ENCODE measurements around the gene MAPK8.

MAPK8 gene

DNA sequence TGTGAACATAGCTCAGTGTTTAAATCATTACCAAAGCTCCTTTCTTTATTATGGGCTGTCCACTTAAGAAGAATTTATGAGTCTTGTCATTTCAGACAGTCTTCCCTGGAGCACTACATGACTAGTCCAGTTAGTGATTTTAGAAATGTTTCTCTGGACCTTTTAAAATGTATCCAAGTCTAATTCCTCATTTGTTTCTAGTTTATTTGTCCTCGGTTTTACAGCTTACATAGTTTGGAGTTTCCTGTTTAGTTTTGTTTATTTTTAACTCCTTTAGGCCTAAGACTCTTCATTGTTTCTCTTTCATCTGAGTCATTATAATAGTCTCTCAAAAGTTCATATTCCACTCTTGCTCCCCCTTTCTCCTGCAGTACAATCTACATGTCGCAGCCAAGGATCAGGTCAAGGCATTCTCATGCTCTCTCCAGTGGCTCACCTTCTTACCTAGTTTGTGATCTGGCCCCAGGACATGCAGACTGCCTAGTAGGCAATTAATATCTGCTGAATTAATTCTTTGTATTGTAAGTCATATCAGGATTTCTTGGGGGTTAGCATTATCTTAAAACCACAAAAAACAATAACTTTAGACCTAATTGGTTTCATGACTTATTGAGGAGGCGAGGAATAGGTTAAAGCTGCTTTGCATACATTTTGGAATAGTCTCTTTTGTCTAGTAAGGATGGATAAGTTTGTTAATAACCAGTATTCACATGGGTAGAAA lies 93.8 kb downstream of the MAPK8 start:
- H3K4me3 ChIP-seq (ENCODE audit: low read length), result no peak overlapping the region
- TF ChIP-seq, protein P1, sequence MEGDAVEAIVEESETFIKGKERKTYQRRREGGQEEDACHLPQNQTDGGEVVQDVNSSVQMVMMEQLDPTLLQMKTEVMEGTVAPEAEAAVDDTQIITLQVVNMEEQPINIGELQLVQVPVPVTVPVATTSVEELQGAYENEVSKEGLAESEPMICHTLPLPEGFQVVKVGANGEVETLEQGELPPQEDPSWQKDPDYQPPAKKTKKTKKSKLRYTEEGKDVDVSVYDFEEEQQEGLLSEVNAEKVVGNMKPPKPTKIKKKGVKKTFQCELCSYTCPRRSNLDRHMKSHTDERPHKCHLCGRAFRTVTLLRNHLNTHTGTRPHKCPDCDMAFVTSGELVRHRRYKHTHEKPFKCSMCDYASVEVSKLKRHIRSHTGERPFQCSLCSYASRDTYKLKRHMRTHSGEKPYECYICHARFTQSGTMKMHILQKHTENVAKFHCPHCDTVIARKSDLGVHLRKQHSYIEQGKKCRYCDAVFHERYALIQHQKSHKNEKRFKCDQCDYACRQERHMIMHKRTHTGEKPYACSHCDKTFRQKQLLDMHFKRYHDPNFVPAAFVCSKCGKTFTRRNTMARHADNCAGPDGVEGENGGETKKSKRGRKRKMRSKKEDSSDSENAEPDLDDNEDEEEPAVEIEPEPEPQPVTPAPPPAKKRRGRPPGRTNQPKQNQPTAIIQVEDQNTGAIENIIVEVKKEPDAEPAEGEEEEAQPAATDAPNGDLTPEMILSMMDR (conservative IDR thresholded peaks at IDR 0.05; ENCODE audit: low read depth, low read length), result no peak
- DNase-seq (ENCODE audit: low read depth), result no peak

- TF ChIP-seq, protein P1 (conservative IDR thresholded peaks at IDR 0.05; ENCODE audit: low read depth, low read length), result no peak
- no peak overlapping the region for H3K4me3 ChIP-seq (ENCODE audit: low read length)
- DNase-seq (ENCODE audit: low read depth), result no peak
Measured at GRCh38 chr10:48400850-48401220, 94.4 kb downstream of the MAPK8 start.

GRCh38 chr10:48404646-48405045 lies 98.2 kb downstream of the MAPK8 start:
- DNase-seq (ENCODE audit: low read depth), result no peak
- TF ChIP-seq, protein P1 (conservative IDR thresholded peaks at IDR 0.05; ENCODE audit: low read depth, low read length), result no peak
- no peak overlapping the region for H3K4me3 ChIP-seq (ENCODE audit: low read length)

- TF ChIP-seq, protein P1 (conservative IDR thresholded peaks at IDR 0.05; ENCODE audit: low read depth, low read length), result peak; percentile 31
- no peak overlapping the region for H3K4me3 ChIP-seq (ENCODE audit: low read length)
- peak; percentile 71 for DNase-seq (ENCODE audit: low read depth)
Measured at GRCh38 chr10:48406204-48406603, 99.7 kb downstream of the MAPK8 start.

- TF ChIP-seq, protein P1 (conservative IDR thresholded peaks at IDR 0.05; ENCODE audit: low read depth, low read length), result no peak
- no peak for DNase-seq (ENCODE audit: low read depth)
- H3K4me3 ChIP-seq (ENCODE audit: low read length), result no peak overlapping the region
Measured at GRCh38 chr10:48406658-48407057, 100.2 kb downstream of the MAPK8 start.

GRCh38 chr10:48410503-48410902 lies 104.0 kb downstream of the MAPK8 start:
- DNase-seq (ENCODE audit: low read depth), result no peak
- TF ChIP-seq, protein P1 (conservative IDR thresholded peaks at IDR 0.05; ENCODE audit: low read depth, low read length), result no peak
- no peak overlapping the region for H3K4me3 ChIP-seq (ENCODE audit: low read length)

- no peak overlapping the region for H3K4me3 ChIP-seq (ENCODE audit: low read length)
- TF ChIP-seq, protein P1 (conservative IDR thresholded peaks at IDR 0.05; ENCODE audit: low read depth, low read length), result no peak
Measured at GRCh38 chr10:48411510-48411909, 105.0 kb downstream of the MAPK8 start.

More at GRCh38 chr10:48411510-48411909, 105.0 kb downstream of the MAPK8 start:
- DNase-seq (ENCODE audit: low read depth), result no peak
